SU-DHL-6 (cell line): Measurements from ENCODE around the gene RNF182.
"Not testable (repeated sequence)": the region's sequence is repeated elsewhere in the genome, so short reads cannot be mapped to it uniquely, and the experiment has no call there.

Experiments used
- H2AFZ ChIP-seq: fragments of 200-600 bp; sonication (generic); 2 replicates; pipeline ENCODE4 v1.6.1; 2014; ENCODE audit warnings: low read depth, mild to moderate bottlenecking, moderate library complexity, mixed read lengths, antibody characterized with exemption, low read length; ENCODE audit not compliant: severe bottlenecking
- H3F3A ChIP-seq: fragments of 200-600 bp; shearing (Covaris generic); 2 replicates; pipeline ENCODE4 v1.6.0; 2016; ENCODE audit warnings: antibody characterized with exemption, mild to moderate bottlenecking; ENCODE audit not compliant: insufficient read depth
- H3K27ac ChIP-seq: fragments of 200-600 bp; sonication (generic); 2 replicates; pipeline ENCODE4 v1.5.1; 2016; ENCODE audit warnings: low read depth, mild to moderate bottlenecking, low read length, moderate library complexity, mixed read lengths
- H3K27me3 ChIP-seq: fragments of 200-600 bp; sonication (generic), shearing (Covaris generic); 2 replicates; pipeline ENCODE4 v1.6.0; 2014; ENCODE audit warnings: mild to moderate bottlenecking, low read length
- H3K36me3 ChIP-seq: fragments of 200-600 bp; sonication (generic); 2 replicates; pipeline ENCODE4 v1.6.1; 2014; ENCODE audit warnings: mild to moderate bottlenecking, low read length, mixed read lengths
- H3K4me2 ChIP-seq: fragments of 300-600, 200-600 bp; shearing (Covaris generic), sonication (generic); 2 replicates; pipeline ENCODE4 v1.6.0; 2014; ENCODE audit warnings: low read length, low read depth, mild to moderate bottlenecking; ENCODE audit not compliant: poor library complexity, severe bottlenecking
- H3K4me3 ChIP-seq: fragments of 200-600 bp; sonication (generic); 2 replicates; pipeline ENCODE4 v1.5.1; 2014; ENCODE audit warnings: antibody characterized with exemption, low read length, mild to moderate bottlenecking, mixed read lengths; ENCODE audit not compliant: insufficient read depth, poor library complexity, severe bottlenecking
- H3K79me2 ChIP-seq: fragments of 200-600 bp; sonication (generic); 2 replicates; pipeline ENCODE4 v1.6.1; 2014; ENCODE audit warnings: mild to moderate bottlenecking, low read length, moderate library complexity; ENCODE audit not compliant: insufficient read depth
- H3K9ac ChIP-seq: fragments of 200-600 bp; sonication (generic); 2 replicates; pipeline ENCODE4 v1.7.0; 2014; ENCODE audit warnings: mild to moderate bottlenecking, low read length
- H3K9me2 ChIP-seq: fragments of 200-600 bp; sonication (generic); replicated peaks from 2 replicates; pipeline ENCODE4 v1.6.1; 2014; ENCODE audit warnings: low read length; ENCODE audit not compliant: insufficient read depth
- H3K9me3 ChIP-seq: fragments of 200-600 bp; sonication (generic); 2 replicates; pipeline ENCODE4 v1.6.1; 2014; ENCODE audit warnings: low read length, mixed read lengths; ENCODE audit not compliant: insufficient read depth
- H4K20me1 ChIP-seq: fragments of 200-600 bp; sonication (generic); 2 replicates; pipeline ENCODE4 v1.6.1; 2014; ENCODE audit warnings: low read depth, mild to moderate bottlenecking, antibody characterized with exemption, low read length, moderate library complexity, mixed read lengths
- EZH2phosphoT487 ChIP-seq: fragments of 200-600 bp; sonication (generic), shearing (Covaris generic); conservative IDR thresholded peaks from 2 replicates; pipeline ENCODE4 v1.6.1; 2018; ENCODE audit warnings: mild to moderate bottlenecking, antibody characterized with exemption, low read length, moderate library complexity, mixed read lengths
- TF ChIP-seq, protein P1 (sequence below): fragments of 200-600 bp; sonication (generic); IDR thresholded peaks from one replicate; pipeline ENCODE4 v1.5.1; 2017; ENCODE audit warnings: antibody characterized with exemption, mild to moderate bottlenecking, low read length, moderate library complexity; ENCODE audit not compliant: insufficient read depth, poor library complexity, severe bottlenecking

The RNF182 gene

DNA sequence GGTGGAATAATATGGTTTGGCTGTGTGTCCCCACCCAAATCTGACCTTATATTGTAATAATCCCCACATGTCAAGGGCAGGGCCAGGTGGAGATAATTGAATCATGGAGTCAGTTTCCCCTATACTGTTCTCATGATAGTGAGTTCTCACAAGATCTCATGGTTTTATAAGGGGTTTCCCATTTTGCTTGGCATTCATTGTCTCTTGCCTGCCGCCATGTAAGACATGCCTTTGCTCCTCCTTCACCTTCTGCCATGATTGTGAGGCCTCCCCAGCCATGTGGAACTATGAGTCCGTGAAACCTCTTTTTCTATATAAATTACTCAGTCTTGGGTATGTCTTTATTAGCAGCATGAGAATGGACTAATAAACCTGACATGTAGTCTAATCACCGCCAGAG is 48.7 kb downstream of the RNF182 start:
- H3F3A ChIP-seq, H3K9ac ChIP-seq, H3K79me2 ChIP-seq, H2AFZ ChIP-seq, H3K27me3 ChIP-seq, H3K9me2 ChIP-seq, H3K36me3 ChIP-seq, H3K4me2 ChIP-seq, H4K20me1 ChIP-seq, H3K4me3 ChIP-seq, H3K27ac ChIP-seq: not testable (repeated sequence)
- peaks cover 19% of the 10 kb centered on the region; the same call in 1 of the 2 replicates for H3K9me3 ChIP-seq

DNA sequence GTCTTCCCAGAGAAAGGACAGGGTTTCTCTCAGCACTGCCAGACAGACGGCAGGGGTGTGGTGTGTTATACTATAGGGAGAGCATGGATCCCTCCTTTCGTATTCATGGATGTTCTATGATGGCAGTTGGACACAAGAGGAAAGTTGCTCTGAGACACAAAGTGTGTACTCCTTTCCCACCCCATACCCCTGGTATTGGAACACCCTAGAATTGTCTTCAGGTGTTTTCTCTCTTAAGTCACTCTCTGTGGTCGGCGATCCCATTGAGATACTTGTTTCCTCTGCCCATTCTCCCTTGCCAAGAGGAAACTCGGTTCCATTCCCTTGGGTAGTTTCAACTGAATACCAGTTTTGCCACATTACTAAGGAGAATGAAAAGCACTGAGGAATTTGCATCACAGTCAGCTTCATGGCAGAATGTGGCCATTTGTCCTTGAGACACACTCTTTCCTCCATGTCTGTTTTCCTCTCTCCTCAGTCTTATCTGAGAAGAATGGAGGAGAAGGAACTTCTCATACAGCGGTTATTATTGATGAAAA is 53.4 kb downstream of the RNF182 start:
- no peak for TF ChIP-seq EZH2phosphoT487
- TF ChIP-seq, protein P1, sequence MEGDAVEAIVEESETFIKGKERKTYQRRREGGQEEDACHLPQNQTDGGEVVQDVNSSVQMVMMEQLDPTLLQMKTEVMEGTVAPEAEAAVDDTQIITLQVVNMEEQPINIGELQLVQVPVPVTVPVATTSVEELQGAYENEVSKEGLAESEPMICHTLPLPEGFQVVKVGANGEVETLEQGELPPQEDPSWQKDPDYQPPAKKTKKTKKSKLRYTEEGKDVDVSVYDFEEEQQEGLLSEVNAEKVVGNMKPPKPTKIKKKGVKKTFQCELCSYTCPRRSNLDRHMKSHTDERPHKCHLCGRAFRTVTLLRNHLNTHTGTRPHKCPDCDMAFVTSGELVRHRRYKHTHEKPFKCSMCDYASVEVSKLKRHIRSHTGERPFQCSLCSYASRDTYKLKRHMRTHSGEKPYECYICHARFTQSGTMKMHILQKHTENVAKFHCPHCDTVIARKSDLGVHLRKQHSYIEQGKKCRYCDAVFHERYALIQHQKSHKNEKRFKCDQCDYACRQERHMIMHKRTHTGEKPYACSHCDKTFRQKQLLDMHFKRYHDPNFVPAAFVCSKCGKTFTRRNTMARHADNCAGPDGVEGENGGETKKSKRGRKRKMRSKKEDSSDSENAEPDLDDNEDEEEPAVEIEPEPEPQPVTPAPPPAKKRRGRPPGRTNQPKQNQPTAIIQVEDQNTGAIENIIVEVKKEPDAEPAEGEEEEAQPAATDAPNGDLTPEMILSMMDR = no peak
- Histone ChIP-seq H3K4me2 (no peak overlapping the region), H4K20me1 (no peaks in the 10 kb centered on the region)

DNA sequence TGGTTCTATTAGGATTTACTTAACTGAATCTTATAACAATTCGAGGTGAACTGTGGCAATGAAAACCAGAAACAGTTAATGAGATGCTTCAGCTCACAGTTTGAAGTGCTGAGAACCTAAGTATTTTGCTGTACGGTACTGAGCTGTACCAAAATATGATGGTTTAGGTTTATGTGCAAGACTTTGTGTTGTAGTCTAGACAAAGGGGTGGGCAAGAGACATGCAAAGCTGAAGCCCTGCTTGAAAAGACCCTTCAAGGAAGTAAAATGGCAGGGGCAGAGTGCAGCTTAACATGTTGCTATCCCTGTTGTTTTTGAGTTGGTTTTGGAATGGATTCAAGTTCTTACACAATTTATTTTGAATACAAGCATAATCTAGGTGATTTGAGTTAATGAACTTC is 54.0 kb downstream of the RNF182 start:
- Histone ChIP-seq H4K20me1 (no peaks in the 10 kb centered on the region), H3K9me3 (peaks cover 2% of the 10 kb centered on the region; the same call in 1 of the 2 replicates), H3K79me2 (no peaks in the 10 kb centered on the region)

More for the DNA sequence above, 53.4 kb downstream of the RNF182 start:
- Histone ChIP-seq H3K9me3 (peaks cover 8% of the 10 kb centered on the region; the same call in 1 of the 2 replicates), H3K4me3 (no peak overlapping the region), H2AFZ (no peak overlapping the region), H3K27me3 (no peaks in the 10 kb centered on the region), H3K9ac (no peak overlapping the region), H3F3A (no peaks in the 10 kb centered on the region), H3K27ac (no peak overlapping the region), H3K79me2 (no peaks in the 10 kb centered on the region), H3K9me2 (no peaks in the 10 kb centered on the region), H3K36me3 (no peaks in the 10 kb centered on the region)

More for the DNA sequence above, 54.0 kb downstream of the RNF182 start:
- H3K27me3 ChIP-seq = no peaks in the 10 kb centered on the region
- no peak overlapping the region for H3K4me3 ChIP-seq
- TF ChIP-seq, protein P1 = no peak
- no peak for TF ChIP-seq EZH2phosphoT487
- no peaks in the 10 kb centered on the region for H3K36me3 ChIP-seq
- no peak overlapping the region for H2AFZ ChIP-seq
- H3F3A ChIP-seq = no peaks in the 10 kb centered on the region
- no peaks in the 10 kb centered on the region for H3K9me2 ChIP-seq
- H3K27ac ChIP-seq = no peak overlapping the region
- no peak overlapping the region for H3K9ac ChIP-seq
- H3K4me2 ChIP-seq = no peak overlapping the region
